ENCODE data around the gene TMEM242. TPM values are rescaled to one million over a fixed set of nuclear protein-coding genes. Genes with fewer than 3 reads are reported as not detected.
A peak's percentile ranks its signal among the peaks of the same experiment; 100 is the strongest.

Gene TMEM242
- total RNA-seq, result 24.1 and 25.0 TPM in 2 replicates
- 8.7 TPM for total RNA-seq (2013)
- polyA plus RNA-seq, result 6.3 and 7.2 TPM in 2 replicates
- 2.8 and 3.8 TPM in 2 replicates for polyA minus RNA-seq

DNA sequence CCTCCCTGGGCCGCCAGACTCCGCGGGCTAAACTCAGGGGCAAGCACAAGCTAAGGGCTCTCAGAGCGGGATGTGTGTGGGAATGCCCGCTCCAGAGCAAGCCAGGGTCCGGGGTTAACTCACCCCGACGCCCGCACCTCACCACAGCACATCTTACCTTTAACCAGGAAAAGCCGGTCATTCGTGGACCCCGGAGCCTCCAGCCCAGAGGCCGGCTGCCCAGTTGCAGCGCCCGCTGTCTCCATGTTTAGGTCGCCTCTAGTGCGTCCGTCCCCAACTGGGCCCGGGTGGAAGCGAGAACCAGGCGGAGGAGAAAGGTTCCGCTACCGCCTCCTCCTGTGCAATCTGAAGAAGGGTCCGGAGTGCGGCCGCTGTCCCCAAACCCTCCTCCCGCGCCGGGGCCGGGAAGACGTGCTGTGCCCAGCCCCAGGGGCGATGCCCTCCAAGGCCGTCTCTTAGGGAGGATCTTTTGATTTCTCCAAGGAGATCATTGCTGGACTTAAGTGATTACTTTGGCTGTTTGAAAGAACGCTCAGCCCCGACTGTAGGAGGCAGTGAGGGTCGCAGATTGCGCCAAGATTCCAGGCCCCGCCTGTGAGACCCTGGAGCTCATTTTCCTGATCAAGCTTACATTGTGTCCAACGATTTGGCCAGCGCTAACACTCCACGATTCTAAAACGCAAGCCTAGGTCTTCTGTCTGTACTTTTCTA is at the start of gene TMEM242:
Gene TMEM242 (minus strand): TSS at position 265 of the 711 bp plus-strand sequence. CDS start 20 bp downstream, at position 245.
- ATAC-seq (ENCODE audit: low read depth), result peak; percentile 92
- intact Hi-C loops (cut with micrococcal nuclease), result loop anchor here (1.0 to 5.0 kb wide), 5 partner anchors 9 to 134 kb away; partner anchors contain the start of gene ZDHHC14
- peak; percentile 42 for TF ChIP-seq CTCF (IDR thresholded peaks at IDR 0.05)
- no peak for TF ChIP-seq EZH2 (IDR thresholded peaks at IDR 0.05; ENCODE audit: borderline replicate concordance, insufficient read depth, low read depth, low read length, poor library complexity, severe bottlenecking)
- Histone ChIP-seq H3K4me3 (ENCODE audit: control extremely low read depth in 1 of 5, extremely low read depth in 1 of 5, insufficient read depth in 1 of 5, low read depth in 2 of 5, low read length in 4 of 5) (peak within 1 kb of the TSS; percentile 61 to 93 (median 82)), H2AFZ (ENCODE audit: insufficient read depth, low read depth, low read length, poor library complexity, severe bottlenecking) (peak within 1 kb of the TSS; percentile 88), H3K9me3 (ENCODE audit: control extremely low read depth in 1 of 3, control insufficient read depth in 2 of 3, insufficient read depth in 1 of 3, low read length in 2 of 3) (no peaks in the 10 kb centered on the region), H3K36me3 (replicated peaks in 1 of 2; ENCODE audit: control extremely low read depth in 1 of 2, control insufficient read depth in 1 of 2, extremely low read depth in 1 of 2, insufficient read depth in 2 of 2, low read length in 1 of 2) (peaks cover 0 to 12% of the 10 kb centered on the region in 2 experiments), H3K4me1 (ENCODE audit: control insufficient read depth in 2 of 2, insufficient read depth in 2 of 2, low read length in 2 of 2) (peaks cover 10 to 11% of the 10 kb centered on the region in 2 donors), H4K20me1 (ENCODE audit: control insufficient read depth, insufficient read depth, low read length, poor library complexity, severe bottlenecking) (no peaks in the 10 kb centered on the region), H3K27ac (ENCODE audit: low read length in 2 of 2) (peak within 1 kb of the TSS; percentile 36 to 76), H3K4me2 (replicated peaks; ENCODE audit: low read depth, low read length, poor library complexity, severe bottlenecking) (peak within 1 kb of the TSS; percentile 91), H3K27me3 (replicated peaks in 1 of 4; ENCODE audit: control extremely low read depth in 1 of 4, control insufficient read depth in 3 of 4, insufficient read depth in 4 of 4, low read length in 3 of 4) (peaks cover 0 to 13% (median 5%) of the 10 kb centered on the region in 4 experiments), H3K79me2 (ENCODE audit: control insufficient read depth, insufficient read depth, low read length) (peaks cover 10% of the 10 kb centered on the region), H3K9ac (ENCODE audit: low read length) (peak within 1 kb of the TSS; percentile 80)
- CTCF ChIA-PET, result interaction anchor here (0.8 to 3.5 kb wide), 16 partner anchors 9 to 550 kb away, joined by 3 to 27 read pairs (median 4); no protein-coding TSS in a partner anchor
- POLR2A ChIA-PET, result interaction anchor here (0.5 to 1.9 kb wide), 4 partner anchors 57 to 291 kb away, joined by 3 to 8 read pairs (median 4); partner anchors contain the start of gene ZDHHC14
- Mint-ChIP-seq H3K4me3 (peak within 1 kb of the TSS; percentile 97), H3K27me3 (peaks cover 29% of the 10 kb centered on the region), H3K4me1 (peaks cover 14% of the 10 kb centered on the region), H3K27ac (peak within 1 kb of the TSS; percentile 92), H3K9me3 (ENCODE audit: insufficient read depth) (no peaks in the 10 kb centered on the region)
- under 1% methylated on average over 40 of the region's 42 CpGs for WGBS (ENCODE audit: insufficient coverage)
- peak; percentile 93 for DNase-seq
